Cardiac fibroblast (primary cell): ENCODE results near the gene SLC11A1.
A peak's percentile ranks its signal among the peaks of the same experiment; 100 is the strongest.

Source experiments
- DNase-seq, 2 donors: peaks; one replicate each; pipeline versions ENCODE4 v3.0.0 to v3.0.0-alpha.2; 2010; ENCODE audit warnings: low read depth in 2 of 2
- H3K4me3 ChIP-seq, 2 donors: replicated peaks in 1 of 2; 1 replicate in 1 of 2; 2 replicates in 1 of 2; pipeline ENCODE4 v1.5.1; 2011; ENCODE audit warnings: low read depth in 2 of 2, low read length in 2 of 2, mild to moderate bottlenecking in 2 of 2, moderate library complexity in 1 of 2
- CTCF ChIP-seq: IDR thresholded peaks from one replicate; pipeline ENCODE4 v1.5.1; 2011; ENCODE audit warnings: low read depth, mild to moderate bottlenecking, low read length, inconsistent platforms

The SLC11A1 gene

DNA sequence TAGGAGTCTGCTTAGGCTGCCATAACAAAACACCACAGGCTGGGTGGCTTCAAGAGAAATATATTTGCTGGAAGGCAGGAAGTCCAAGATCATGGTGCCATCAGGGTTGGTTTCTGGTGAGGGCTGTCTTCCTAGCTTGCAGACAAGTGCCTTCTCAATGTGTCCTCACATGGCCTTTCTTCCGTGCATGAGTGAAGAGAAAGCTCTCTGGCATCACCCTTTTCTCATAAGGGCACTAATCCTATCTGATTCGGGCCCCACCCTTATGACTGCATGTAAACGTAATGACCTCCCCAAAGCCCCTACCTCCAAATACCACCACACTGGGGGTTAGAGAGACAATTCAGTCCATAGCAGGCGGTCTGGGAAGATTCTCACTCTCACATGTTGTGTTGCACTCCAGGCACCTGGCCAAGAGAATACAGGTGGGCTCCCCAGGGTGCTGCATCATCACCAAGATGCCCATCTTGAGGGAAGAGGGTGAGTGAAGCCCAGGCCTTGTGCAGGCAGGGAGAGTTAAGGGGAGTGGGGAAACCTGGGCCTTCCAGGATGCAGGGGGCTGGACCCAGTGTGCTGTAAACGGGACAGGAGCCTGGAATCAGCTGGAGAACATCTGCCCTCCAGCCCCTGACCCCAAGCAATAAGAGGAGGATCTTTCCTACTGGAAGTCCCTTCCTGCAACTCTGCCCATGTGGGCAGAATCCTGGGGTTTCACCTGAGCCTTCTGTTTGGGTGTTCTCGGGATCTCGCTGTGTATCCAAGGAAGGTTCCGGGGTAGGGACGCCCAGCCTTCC, 15.3 kb upstream of the SLC11A1 start:
- TF ChIP-seq CTCF: no peak
- DNase-seq: no peak
- peak overlapping the region in 1 of 2 donors; percentile 51 for H3K4me3 ChIP-seq

- peak; percentile 59 to 80 for DNase-seq
- peak overlapping the region; percentile 51 to 54 for H3K4me3 ChIP-seq
- no peak for TF ChIP-seq CTCF
Measured at GRCh38 chr2:218367415-218368149, 14.5 kb upstream of the SLC11A1 start.

DNA sequence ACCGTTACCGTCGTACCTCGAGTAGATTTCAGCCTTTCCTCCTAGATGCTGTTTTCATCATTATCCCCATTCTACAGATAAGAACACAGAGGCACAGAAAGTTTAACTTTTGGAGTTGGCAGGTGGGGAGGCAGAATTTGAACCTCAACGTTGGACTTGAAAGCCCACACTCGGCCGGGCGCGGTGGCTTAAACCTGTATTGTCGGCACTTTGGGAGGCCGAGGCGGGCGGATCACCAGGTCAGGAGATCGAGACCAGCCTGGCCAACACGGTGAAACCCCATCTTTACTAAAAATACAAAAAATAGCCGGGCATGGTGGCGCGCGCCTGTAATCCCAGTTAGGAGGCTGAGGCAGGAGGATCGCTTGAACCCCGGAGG, 13.9 kb upstream of the SLC11A1 start:
- H3K4me3 ChIP-seq: peak overlapping the region; percentile 51 to 54
- DNase-seq: no peak
- TF ChIP-seq CTCF: no peak

DNA sequence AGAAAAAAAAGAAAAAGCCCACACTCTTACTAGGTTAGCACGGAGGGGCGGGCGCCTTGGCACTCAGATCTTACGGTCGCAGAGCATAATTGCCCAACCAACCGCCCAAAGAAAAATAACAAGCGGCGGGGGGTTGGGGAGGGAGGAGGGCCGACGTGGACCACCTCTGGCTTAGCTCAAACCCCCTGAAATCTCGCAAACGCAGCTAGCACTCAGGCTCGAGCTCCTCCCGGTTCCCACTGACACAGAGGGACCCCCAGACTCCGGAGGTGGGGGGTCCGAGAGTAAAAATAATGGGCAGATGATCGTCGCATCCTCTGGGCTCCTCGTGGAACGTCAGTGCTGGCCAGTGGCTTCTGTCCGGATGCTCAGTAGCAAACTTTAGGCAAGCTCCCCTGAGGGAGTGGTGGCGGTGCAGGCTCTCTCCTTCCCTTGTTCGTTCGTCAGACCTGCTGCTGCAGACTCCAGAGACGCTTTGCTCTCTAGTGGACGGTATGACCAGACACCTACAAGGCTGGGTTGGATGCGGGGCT, 13.4 kb upstream of the SLC11A1 start:
- TF ChIP-seq CTCF: no peak
- DNase-seq: peak; percentile 9 to 29
- H3K4me3 ChIP-seq: no peak overlapping the region

DNA sequence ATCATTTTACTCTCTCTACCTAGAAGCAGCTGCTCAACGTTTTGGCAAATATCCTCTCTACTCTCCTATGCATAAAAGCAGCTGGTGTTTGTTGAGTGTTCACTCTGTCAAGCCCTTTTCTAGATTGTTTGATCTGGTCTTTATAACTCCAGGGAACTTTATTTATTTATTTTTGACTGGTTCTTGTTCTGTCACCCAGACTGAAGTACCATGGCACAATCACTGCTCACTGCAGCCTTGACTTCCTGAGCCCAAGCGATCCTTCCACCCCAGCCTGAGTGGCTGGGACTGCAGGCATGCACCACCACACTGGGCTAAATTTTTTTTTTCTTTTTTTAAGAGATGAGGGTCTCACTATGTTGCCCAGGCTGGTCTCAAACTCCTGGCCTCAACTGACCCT, 12.7 kb upstream of the SLC11A1 start:
- no peak overlapping the region for H3K4me3 ChIP-seq
- no peak for DNase-seq
- no peak for TF ChIP-seq CTCF

- no peak overlapping the region for H3K4me3 ChIP-seq
- no peak for TF ChIP-seq CTCF
- DNase-seq: peak; percentile 66 to 71
Measured at GRCh38 chr2:218370410-218371063, 11.5 kb upstream of the SLC11A1 start.
